Fibroblast of lung (primary cell): ENCODE results near the gene HERC3. TPM values are rescaled to one million over a fixed set of nuclear protein-coding genes. Genes with fewer than 3 reads are reported as not detected.

Experiments used
- DNase-seq, 2 donors: peaks; one replicate each; pipeline versions ENCODE4 v3.0.0 to v3.0.0-alpha.2; 2010; ENCODE audit warnings: low read depth in 2 of 2
- H2AFZ ChIP-seq: 2 replicates; pipeline ENCODE4 v1.5.1; 2012; ENCODE audit warnings: low read length, control low read depth, inconsistent platforms
- H3K27ac ChIP-seq: 2 replicates; pipeline ENCODE4 v1.5.1; 2011; ENCODE audit warnings: low read length, control low read depth; ENCODE audit not compliant: insufficient read depth
- H3K27me3 ChIP-seq: 2 replicates; pipeline ENCODE4 v1.5.1; 2011; ENCODE audit warnings: mild to moderate bottlenecking, low read length; ENCODE audit not compliant: control insufficient read depth, insufficient read depth
- H3K36me3 ChIP-seq: 2 replicates; pipeline ENCODE4 v1.5.1; 2011; ENCODE audit warnings: low read length; ENCODE audit not compliant: control insufficient read depth, insufficient read depth
- H3K4me1 ChIP-seq: 2 replicates; pipeline ENCODE4 v1.5.1; 2011; ENCODE audit warnings: low read length; ENCODE audit not compliant: control insufficient read depth, insufficient read depth; ENCODE audit errors: extremely low read depth
- H3K4me2 ChIP-seq: 2 replicates; pipeline ENCODE4 v1.5.1; 2011; ENCODE audit warnings: low read length, control low read depth; ENCODE audit not compliant: insufficient read depth; ENCODE audit errors: extremely low read depth
- H3K4me3 ChIP-seq, 4 experiments: fragments of 200-600 bp in 1 of 4; sonication (generic) in 1 of 4; replicated peaks in 1 of 4; 2 replicates each; pipeline ENCODE4 v1.5.1; 2011 to 2016; ENCODE audit warnings: low read length in 4 of 4, low read depth in 3 of 4, mild to moderate bottlenecking in 3 of 4, control low read depth in 2 of 4, inconsistent platforms in 1 of 4, mixed read lengths in 1 of 4; ENCODE audit not compliant: insufficient read depth in 1 of 4; ENCODE audit errors: control extremely low read depth in 1 of 4
- H3K79me2 ChIP-seq: 2 replicates; pipeline ENCODE4 v1.5.1; 2012; ENCODE audit warnings: mild to moderate bottlenecking, low read length, inconsistent platforms; ENCODE audit not compliant: control insufficient read depth, insufficient read depth
- H3K9ac ChIP-seq: 2 replicates; pipeline ENCODE4 v1.5.1; 2011; ENCODE audit warnings: mild to moderate bottlenecking, low read length, control low read depth; ENCODE audit not compliant: insufficient read depth
- H3K9me3 ChIP-seq: 2 replicates; pipeline ENCODE4 v1.5.1; 2012; ENCODE audit warnings: low read depth, low read length; ENCODE audit not compliant: control insufficient read depth, insufficient read depth
- H4K20me1 ChIP-seq: 2 replicates; pipeline ENCODE4 v1.5.1; 2011; ENCODE audit warnings: low read length; ENCODE audit not compliant: control insufficient read depth, insufficient read depth; ENCODE audit errors: extremely low read depth
- CTCF ChIP-seq, 2 donors: IDR thresholded peaks in 1 of 2; conservative IDR thresholded peaks in 1 of 2; 1 replicate in 1 of 2; 2 replicates in 1 of 2; pipeline ENCODE4 v1.5.1; 2011 to 2012; ENCODE audit warnings: low read length in 2 of 2, control low read depth in 1 of 2, inconsistent platforms in 1 of 2, low read depth in 1 of 2, mild to moderate bottlenecking in 1 of 2
- EZH2 ChIP-seq: IDR thresholded peaks from 2 replicates; pipeline ENCODE4 v1.5.1; 2012; ENCODE audit warnings: low read length, control low read depth, mild to moderate bottlenecking; ENCODE audit errors: missing control alignments
- polyA plus RNA-seq, 2 donors: library from polyadenylated mRNA; depleted of rRNA in 1 of 2; stranded (reverse) in 1 of 2; unstranded in 1 of 2; fragments of >200 nt; gene quantifications; 2 replicates each; pipeline ENCODE4 v1.2.1, GENCODE V29; 2011 to 2012; ENCODE audit warnings: missing spikeins in 1 of 2
- total RNA-seq: library from RNA; depleted of rRNA; stranded (reverse); fragments of >200 nt; gene quantifications from 2 replicates; pipeline ENCODE4 v1.2.1, GENCODE V29; 2014

Gene HERC3
- total and polyA plus RNA-seq, 2 donors (not counting 1 experiment from before 2014, with no cell fraction given) = 24.5 to 27.6 TPM

- no peak for DNase-seq
- Histone ChIP-seq H3K27me3 (no peaks in the 10 kb centered on the region), H3K27ac (no peak overlapping the region), H3K36me3 (no peaks in the 10 kb centered on the region), H3K4me1 (no peaks in the 10 kb centered on the region), H3K9ac (no peak overlapping the region), H4K20me1 (no peaks in the 10 kb centered on the region), H3K4me2 (no peak overlapping the region), H3K9me3 (no peaks in the 10 kb centered on the region), H3K79me2 (no peaks in the 10 kb centered on the region), H2AFZ (no peak overlapping the region), H3K4me3 (no peak overlapping the region)
- TF ChIP-seq EZH2 = no peak
- no peak for TF ChIP-seq CTCF (conservative IDR thresholded peaks at IDR 0.05 in 1 of 2, IDR thresholded peaks at IDR 0.05 in 1 of 2; ENCODE audit: low read depth in 1 of 2, low read length in 2 of 2)
Measured at GRCh38 chr4:88646528-88647280, 54.4 kb downstream of the HERC3 start.

DNA sequence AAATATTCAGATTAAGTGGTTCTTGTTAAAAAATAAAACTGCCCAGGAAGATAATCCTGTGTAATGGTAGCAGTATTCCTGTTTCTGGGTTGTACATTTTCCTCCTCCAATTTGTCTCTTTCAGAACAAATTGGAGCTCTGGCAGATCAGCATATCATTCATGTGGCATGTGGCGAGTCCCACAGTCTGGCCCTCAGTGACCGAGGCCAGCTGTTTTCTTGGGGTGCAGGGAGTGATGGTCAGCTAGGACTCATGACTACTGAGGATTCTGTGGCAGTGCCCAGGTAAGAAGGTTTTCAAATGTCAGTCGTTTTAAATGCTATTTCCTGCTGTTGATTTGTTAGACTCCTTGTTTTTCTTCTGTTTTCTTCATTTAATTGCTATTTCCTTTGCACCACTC is 57.4 kb downstream of the HERC3 start:
- Histone ChIP-seq H3K4me3 (no peak overlapping the region), H3K4me1 (no peaks in the 10 kb centered on the region), H3K79me2 (no peaks in the 10 kb centered on the region), H4K20me1 (no peaks in the 10 kb centered on the region), H3K9ac (no peak overlapping the region), H3K36me3 (no peaks in the 10 kb centered on the region), H3K27me3 (no peaks in the 10 kb centered on the region), H3K4me2 (no peak overlapping the region), H3K9me3 (no peaks in the 10 kb centered on the region), H2AFZ (no peak overlapping the region), H3K27ac (no peak overlapping the region)
- TF ChIP-seq CTCF (conservative IDR thresholded peaks at IDR 0.05 in 1 of 2, IDR thresholded peaks at IDR 0.05 in 1 of 2; ENCODE audit: low read depth in 1 of 2, low read length in 2 of 2) (no peak), EZH2 (no peak)
- DNase-seq = no peak

DNA sequence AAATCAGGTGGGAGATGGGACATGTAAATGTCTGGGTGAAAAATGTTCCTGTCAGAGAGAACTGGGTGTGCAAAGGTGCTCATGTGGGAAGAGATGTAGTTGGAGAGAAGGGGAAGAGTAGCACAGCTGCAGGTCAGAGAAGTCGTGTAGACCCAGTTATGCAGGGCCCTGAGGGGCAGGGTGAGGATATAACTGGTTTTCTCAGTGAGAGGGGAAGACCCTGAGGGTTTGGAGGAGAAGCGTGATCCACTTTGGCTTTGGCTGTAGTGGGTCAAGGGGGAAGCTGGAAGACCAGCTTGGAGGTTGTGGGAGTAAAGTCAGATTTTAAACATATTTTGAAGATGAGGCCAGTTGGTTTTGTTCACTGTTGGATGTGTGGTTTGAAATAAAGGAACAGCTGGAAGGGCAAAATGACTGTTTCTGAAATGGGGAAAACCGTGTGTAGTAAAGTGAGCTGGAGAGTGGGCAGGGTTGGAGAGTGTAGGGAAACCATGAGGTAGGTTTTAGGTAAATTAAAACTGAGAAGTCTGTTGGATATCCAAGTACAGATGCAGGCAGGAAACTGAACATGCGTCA is 61.2 kb downstream of the HERC3 start:
- Histone ChIP-seq H3K27me3 (no peaks in the 10 kb centered on the region), H4K20me1 (no peaks in the 10 kb centered on the region), H3K4me2 (no peak overlapping the region), H3K79me2 (no peaks in the 10 kb centered on the region), H3K36me3 (no peaks in the 10 kb centered on the region), H3K4me3 (no peak overlapping the region), H3K9me3 (no peaks in the 10 kb centered on the region), H3K4me1 (no peaks in the 10 kb centered on the region), H2AFZ (no peak overlapping the region), H3K9ac (no peak overlapping the region), H3K27ac (no peak overlapping the region)
- no peak for TF ChIP-seq EZH2
- no peak for TF ChIP-seq CTCF (conservative IDR thresholded peaks at IDR 0.05 in 1 of 2, IDR thresholded peaks at IDR 0.05 in 1 of 2; ENCODE audit: low read depth in 1 of 2, low read length in 2 of 2)
- no peak for DNase-seq
